Measurements from ENCODE around the gene MBD5. TPM values are rescaled to one million over a fixed set of nuclear protein-coding genes. Genes with fewer than 3 reads are reported as not detected.

MBD5 gene
- total RNA-seq, 4 donors from 2014 or later = 11.9 to 51.9 (median 19.7) TPM

- Histone ChIP-seq H3K27ac (no peak overlapping the region), H3K4me3 (no peak overlapping the region), H3K27me3 (no peaks in the 10 kb centered on the region), H3K36me3 (no peaks in the 10 kb centered on the region), H3K9me3 (no peaks in the 10 kb centered on the region), H3K4me1 (no peaks in the 10 kb centered on the region)
- DNase-seq (ENCODE audit: low spot score in 2 of 2) = no peak
- WGBS = 84% methylated on average over 1 of the region's 1 CpG
- no peak for TF ChIP-seq POLR2AphosphoS5 (IDR thresholded peaks at IDR 0.05)
- TF ChIP-seq EP300 (IDR thresholded peaks at IDR 0.05) = no peak
- no peak for TF ChIP-seq POLR2A (IDR thresholded peaks at IDR 0.05)
Measured at GRCh38 chr2:148515120-148515519, 494.2 kb downstream of the MBD5 start.

GRCh38 chr2:148515976-148516375, 495.1 kb downstream of the MBD5 start:
- no peak overlapping the region for H3K27ac ChIP-seq
- H3K36me3 ChIP-seq = no peaks in the 10 kb centered on the region
- H3K9me3 ChIP-seq = no peaks in the 10 kb centered on the region
- DNase-seq (ENCODE audit: low spot score in 2 of 2) = no peak
- WGBS = 85% methylated on average over 2 of the region's 2 CpGs
- H3K27me3 ChIP-seq = no peaks in the 10 kb centered on the region
- no peak overlapping the region for H3K4me3 ChIP-seq
- TF ChIP-seq EP300 (IDR thresholded peaks at IDR 0.05) = no peak
- H3K4me1 ChIP-seq = no peaks in the 10 kb centered on the region

GRCh38 chr2:148517296-148517695, 496.4 kb downstream of the MBD5 start:
- DNase-seq (ENCODE audit: low spot score in 2 of 2) = no peak
- H3K4me3 ChIP-seq = no peak overlapping the region
- H3K9me3 ChIP-seq = no peaks in the 10 kb centered on the region
- TF ChIP-seq POLR2A (IDR thresholded peaks at IDR 0.05) = no peak
- no peak for TF ChIP-seq POLR2AphosphoS5 (IDR thresholded peaks at IDR 0.05)
- TF ChIP-seq EP300 (IDR thresholded peaks at IDR 0.05) = no peak
- TF ChIP-seq CTCF (IDR thresholded peaks at IDR 0.05) = no peak
- H3K27me3 ChIP-seq = no peaks in the 10 kb centered on the region
- 84% methylated on average over 2 of the region's 2 CpGs for WGBS
- H3K4me1 ChIP-seq = no peaks in the 10 kb centered on the region
- no peak overlapping the region for H3K27ac ChIP-seq
- no peaks in the 10 kb centered on the region for H3K36me3 ChIP-seq

GRCh38 chr2:148517822-148518221, 496.9 kb downstream of the MBD5 start:
- DNase-seq (ENCODE audit: low spot score in 2 of 2) = no peak
- no peak for TF ChIP-seq POLR2AphosphoS5 (IDR thresholded peaks at IDR 0.05)
- no peak for TF ChIP-seq EP300 (IDR thresholded peaks at IDR 0.05)
- no peak for TF ChIP-seq POLR2A (IDR thresholded peaks at IDR 0.05)
- no peak for TF ChIP-seq CTCF (IDR thresholded peaks at IDR 0.05)
- Histone ChIP-seq H3K9me3 (no peaks in the 10 kb centered on the region), H3K4me3 (no peak overlapping the region), H3K27me3 (no peaks in the 10 kb centered on the region), H3K4me1 (no peaks in the 10 kb centered on the region), H3K36me3 (no peaks in the 10 kb centered on the region), H3K27ac (no peak overlapping the region)
- WGBS = over 99% methylated on average over 5 of the region's 5 CpGs

- no peak for DNase-seq (ENCODE audit: low spot score in 2 of 2)
- Histone ChIP-seq H3K4me1 (no peaks in the 10 kb centered on the region), H3K9me3 (no peaks in the 10 kb centered on the region), H3K27ac (no peak overlapping the region), H3K36me3 (no peaks in the 10 kb centered on the region), H3K4me3 (no peak overlapping the region), H3K27me3 (no peaks in the 10 kb centered on the region)
- WGBS = 97% methylated on average over 7 of the region's 7 CpGs
- TF ChIP-seq POLR2A (IDR thresholded peaks at IDR 0.05) = no peak
- TF ChIP-seq POLR2AphosphoS5 (IDR thresholded peaks at IDR 0.05) = no peak
- no peak for TF ChIP-seq CTCF (IDR thresholded peaks at IDR 0.05)
- no peak for TF ChIP-seq EP300 (IDR thresholded peaks at IDR 0.05)
Measured at GRCh38 chr2:148519013-148519412, 498.1 kb downstream of the MBD5 start.

- Histone ChIP-seq H3K36me3 (no peaks in the 10 kb centered on the region), H3K9me3 (no peaks in the 10 kb centered on the region), H3K27ac (no peak overlapping the region), H3K27me3 (no peaks in the 10 kb centered on the region), H3K4me3 (no peak overlapping the region), H3K4me1 (no peaks in the 10 kb centered on the region)
- WGBS = 73% methylated on average over 1 of the region's 1 CpG
- no peak for DNase-seq (ENCODE audit: low spot score in 2 of 2)
- no peak for TF ChIP-seq EP300 (IDR thresholded peaks at IDR 0.05)
- no peak for TF ChIP-seq POLR2A (IDR thresholded peaks at IDR 0.05)
- TF ChIP-seq POLR2AphosphoS5 (IDR thresholded peaks at IDR 0.05) = no peak
- no peak for TF ChIP-seq CTCF (IDR thresholded peaks at IDR 0.05)
Measured at GRCh38 chr2:148521181-148521580, 500.3 kb downstream of the MBD5 start.
